Neutrophil (primary cell): ENCODE measurements around the gene TDP1.

Source experiments
- H3K27ac ChIP-seq: fragments of 200-600 bp; sonication (generic); 2 replicates; pipeline ENCODE4 v1.5.1; 2016; ENCODE audit warnings: mild to moderate bottlenecking, moderate library complexity
- H3K27me3 ChIP-seq: fragments of 200-600 bp; sonication (generic); 2 replicates; pipeline ENCODE4 v1.6.0; 2016; ENCODE audit warnings: mild to moderate bottlenecking
- H3K36me3 ChIP-seq: fragments of 200-600 bp; sonication (generic); 2 replicates; pipeline ENCODE4 v1.5.1; 2017
- H3K4me1 ChIP-seq, 2 experiments: fragments of 200-600 bp in 1 of 2; sonication (generic) in 1 of 2; 1 replicate in 1 of 2; 2 replicates in 1 of 2; pipeline versions ENCODE4 v1.5.1 to v1.6.1; 2013 to 2016; ENCODE audit warnings: low read depth in 1 of 2, low read length in 1 of 2, mild to moderate bottlenecking in 1 of 2, moderate library complexity in 1 of 2; ENCODE audit not compliant: control insufficient read depth in 1 of 2, insufficient read depth in 1 of 2
- H3K4me3 ChIP-seq, 2 experiments: fragments of 200-600 bp in 1 of 2; sonication (generic) in 1 of 2; 1 replicate in 1 of 2; 2 replicates in 1 of 2; pipeline ENCODE4 v1.5.1; 2013 to 2016; ENCODE audit warnings: low read depth in 1 of 2, low read length in 1 of 2, mild to moderate bottlenecking in 1 of 2, moderate library complexity in 1 of 2
- H3K9me3 ChIP-seq: fragments of 200-600 bp; sonication (generic); 2 replicates; pipeline ENCODE4 v1.5.1; 2016
- CTCF ChIP-seq: fragments of 200-600 bp; sonication (generic); IDR thresholded peaks from 2 replicates; pipeline ENCODE4 v1.5.1; 2016; ENCODE audit warnings: antibody characterized with exemption

Gene TDP1

DNA sequence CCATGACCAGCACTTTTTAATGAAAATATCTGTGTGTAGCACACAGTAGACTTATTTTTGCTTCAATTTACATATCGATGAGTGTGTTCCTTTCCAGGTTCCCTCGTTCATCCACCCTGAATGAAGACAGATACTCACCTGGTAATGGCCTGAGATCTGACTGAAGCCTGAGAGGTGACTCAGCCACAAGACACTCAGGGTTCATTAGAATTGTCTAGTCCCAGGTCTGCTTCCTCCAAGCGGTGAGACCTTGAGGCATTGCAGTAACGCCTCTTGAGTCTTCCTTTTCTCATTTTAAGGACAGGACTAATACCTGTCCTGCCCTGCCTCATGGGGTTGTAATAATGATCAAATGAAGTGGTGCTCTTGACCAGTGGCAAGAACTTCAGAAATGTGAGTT is 94.5 kb downstream of the TDP1 start:
- no peaks in the 10 kb centered on the region for H3K9me3 ChIP-seq
- H3K27ac ChIP-seq, result no peak overlapping the region
- no peaks in the 10 kb centered on the region for H3K4me1 ChIP-seq
- H3K4me3 ChIP-seq, result no peak overlapping the region
- H3K27me3 ChIP-seq, result peaks cover 50% of the 10 kb centered on the region
- peaks cover 3% of the 10 kb centered on the region for H3K36me3 ChIP-seq
- TF ChIP-seq CTCF, result no peak

DNA sequence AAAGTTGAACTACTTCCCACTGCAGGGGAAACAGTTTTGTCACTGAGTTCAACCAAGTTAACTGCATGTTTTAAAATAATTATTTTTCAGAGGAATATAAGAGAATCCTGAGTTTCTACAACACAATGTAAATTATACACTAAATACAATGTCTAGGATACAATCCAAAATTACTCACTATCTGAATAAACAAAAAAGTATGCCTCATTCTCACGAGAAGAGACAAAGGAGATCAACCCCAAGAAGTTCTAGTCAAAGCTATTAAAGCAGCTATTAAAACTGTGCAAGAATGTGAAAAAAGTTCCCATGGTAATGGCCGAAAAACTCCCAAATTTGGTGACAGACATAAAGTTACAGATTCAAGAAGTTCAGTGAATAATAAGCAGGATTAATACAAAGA is 97.3 kb downstream of the TDP1 start:
- no peak for TF ChIP-seq CTCF
- H3K4me3 ChIP-seq, result no peak overlapping the region
- H3K9me3 ChIP-seq, result no peaks in the 10 kb centered on the region
- H3K27ac ChIP-seq, result no peak overlapping the region
- H3K36me3 ChIP-seq, result no peaks in the 10 kb centered on the region
- H3K4me1 ChIP-seq, result no peaks in the 10 kb centered on the region
- H3K27me3 ChIP-seq, result peaks cover 78% of the 10 kb centered on the region

DNA sequence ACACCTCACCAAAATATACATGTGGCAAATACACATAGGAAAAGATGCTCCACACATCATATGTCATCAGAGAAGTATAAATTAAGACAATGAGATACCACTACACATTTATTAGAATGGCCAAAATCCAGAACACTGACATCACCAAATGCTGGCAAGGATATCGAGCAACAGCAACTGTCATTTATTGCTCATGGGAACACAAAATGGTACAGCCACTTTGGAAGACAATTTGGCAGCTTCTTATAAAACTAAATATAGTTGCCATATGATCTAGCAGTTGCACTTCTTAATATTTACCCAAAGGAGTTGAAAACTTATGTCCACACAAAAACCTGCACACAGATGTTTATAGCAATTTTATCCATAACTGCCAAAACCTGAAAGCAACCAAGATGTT is 99.1 kb downstream of the TDP1 start:
- H3K27me3 ChIP-seq, result peaks cover 96% of the 10 kb centered on the region
- H3K4me3 ChIP-seq, result no peak overlapping the region
- H3K9me3 ChIP-seq, result no peaks in the 10 kb centered on the region
- H3K27ac ChIP-seq, result no peak overlapping the region
- no peaks in the 10 kb centered on the region for H3K36me3 ChIP-seq
- no peaks in the 10 kb centered on the region for H3K4me1 ChIP-seq
- TF ChIP-seq CTCF, result no peak

GRCh38 chr14:90056826-90057225 is 101.1 kb downstream of the TDP1 start:
- H3K4me3 ChIP-seq, result no peak overlapping the region
- H3K27me3 ChIP-seq, result peaks cover 100% of the 10 kb centered on the region
- H3K36me3 ChIP-seq, result no peaks in the 10 kb centered on the region
- H3K27ac ChIP-seq, result no peak overlapping the region
- no peaks in the 10 kb centered on the region for H3K9me3 ChIP-seq
- peaks cover 16 to 19% of the 10 kb centered on the region in 2 experiments for H3K4me1 ChIP-seq
- TF ChIP-seq CTCF, result no peak

DNA sequence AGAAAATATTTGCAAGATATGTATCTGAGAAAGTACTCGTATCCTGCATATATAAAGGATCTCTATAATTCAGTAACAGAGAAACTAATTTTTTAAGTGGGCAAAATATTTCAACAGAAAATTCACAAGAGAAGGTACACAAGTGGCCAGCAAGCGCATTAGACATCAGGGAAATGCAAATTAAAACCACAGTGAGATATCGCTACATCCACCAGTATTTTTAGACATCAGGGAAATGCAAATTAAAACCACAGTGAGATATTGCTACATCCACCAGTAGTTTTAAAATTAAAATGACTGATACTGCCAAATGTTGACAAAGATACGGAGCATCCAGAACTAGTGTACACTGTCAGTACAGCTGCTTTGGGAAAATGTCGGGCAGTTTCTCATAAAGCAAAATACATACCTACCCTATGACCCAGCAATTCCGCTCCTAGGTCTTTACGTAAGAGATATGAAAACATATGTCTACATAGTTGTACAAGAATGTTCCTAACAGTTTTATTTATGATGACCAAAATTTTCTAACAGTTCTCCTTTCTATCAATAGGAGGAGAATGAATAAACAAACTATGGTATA is 103.2 kb downstream of the TDP1 start:
- no peak overlapping the region for H3K4me3 ChIP-seq
- peaks cover 17 to 28% of the 10 kb centered on the region in 2 experiments for H3K4me1 ChIP-seq
- no peaks in the 10 kb centered on the region for H3K36me3 ChIP-seq
- peaks cover 100% of the 10 kb centered on the region for H3K27me3 ChIP-seq
- H3K9me3 ChIP-seq, result no peaks in the 10 kb centered on the region
- no peak overlapping the region for H3K27ac ChIP-seq
- no peak for TF ChIP-seq CTCF
